Activated CD4-positive, CD25-positive, alpha-beta regulatory T cell (primary cell): ENCODE results near the gene EFNA1.

Source experiments
- DNase-seq, 4 experiments: peaks; one replicate each; lab custom pipeline; 2025; lab: John Stamatoyannopoulos, UW

EFNA1 gene, protein sequence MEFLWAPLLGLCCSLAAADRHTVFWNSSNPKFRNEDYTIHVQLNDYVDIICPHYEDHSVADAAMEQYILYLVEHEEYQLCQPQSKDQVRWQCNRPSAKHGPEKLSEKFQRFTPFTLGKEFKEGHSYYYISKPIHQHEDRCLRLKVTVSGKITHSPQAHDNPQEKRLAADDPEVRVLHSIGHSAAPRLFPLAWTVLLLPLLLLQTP

DNA sequence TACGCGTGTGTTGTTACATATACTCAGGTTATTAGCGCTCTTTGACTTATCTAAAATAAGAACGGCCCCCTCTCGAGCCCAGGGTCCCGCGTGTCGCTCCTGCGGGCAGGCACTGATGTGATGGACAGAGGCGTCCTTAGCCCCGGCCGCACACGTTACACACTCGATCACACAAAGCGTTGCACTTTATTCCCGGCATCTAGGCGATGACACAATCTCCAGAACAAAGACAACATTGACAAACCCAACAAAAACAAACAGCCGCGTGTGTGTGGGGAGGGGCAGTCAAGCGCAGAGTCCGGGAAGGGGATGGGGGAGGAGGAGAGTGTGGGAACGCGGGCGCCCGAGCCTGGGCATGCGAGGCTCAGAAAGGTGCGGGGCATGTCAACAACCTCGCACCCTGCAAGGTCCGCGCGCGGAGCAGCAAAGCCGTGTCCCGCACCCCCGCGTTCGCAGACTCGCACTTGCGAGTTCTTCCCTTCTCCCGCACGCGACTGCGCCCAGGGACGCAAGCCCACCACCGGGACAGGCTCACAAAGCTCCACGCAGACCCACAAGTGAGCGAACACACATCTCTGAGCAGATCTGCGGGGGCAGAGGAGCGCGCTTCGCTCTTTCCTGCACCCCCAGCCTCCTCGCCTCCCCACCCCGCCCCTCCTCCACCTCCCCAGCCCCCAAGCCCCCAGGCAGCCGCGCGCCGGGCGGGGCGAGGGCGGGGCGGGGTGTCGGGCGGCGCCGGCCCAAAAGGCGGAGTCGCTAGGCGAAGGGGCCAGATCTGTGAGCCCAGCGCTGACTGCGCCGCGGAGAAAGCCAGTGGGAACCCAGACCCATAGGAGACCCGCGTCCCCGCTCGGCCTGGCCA lies at the start of gene EFNA1:
Gene EFNA1 (plus strand): TSS at position 772 of the 862 bp plus-strand sequence. CDS start 102 bp downstream, outside the sequence.
- peak in 2 of 4 experiments; percentile 7 to 9 for DNase-seq

DNA sequence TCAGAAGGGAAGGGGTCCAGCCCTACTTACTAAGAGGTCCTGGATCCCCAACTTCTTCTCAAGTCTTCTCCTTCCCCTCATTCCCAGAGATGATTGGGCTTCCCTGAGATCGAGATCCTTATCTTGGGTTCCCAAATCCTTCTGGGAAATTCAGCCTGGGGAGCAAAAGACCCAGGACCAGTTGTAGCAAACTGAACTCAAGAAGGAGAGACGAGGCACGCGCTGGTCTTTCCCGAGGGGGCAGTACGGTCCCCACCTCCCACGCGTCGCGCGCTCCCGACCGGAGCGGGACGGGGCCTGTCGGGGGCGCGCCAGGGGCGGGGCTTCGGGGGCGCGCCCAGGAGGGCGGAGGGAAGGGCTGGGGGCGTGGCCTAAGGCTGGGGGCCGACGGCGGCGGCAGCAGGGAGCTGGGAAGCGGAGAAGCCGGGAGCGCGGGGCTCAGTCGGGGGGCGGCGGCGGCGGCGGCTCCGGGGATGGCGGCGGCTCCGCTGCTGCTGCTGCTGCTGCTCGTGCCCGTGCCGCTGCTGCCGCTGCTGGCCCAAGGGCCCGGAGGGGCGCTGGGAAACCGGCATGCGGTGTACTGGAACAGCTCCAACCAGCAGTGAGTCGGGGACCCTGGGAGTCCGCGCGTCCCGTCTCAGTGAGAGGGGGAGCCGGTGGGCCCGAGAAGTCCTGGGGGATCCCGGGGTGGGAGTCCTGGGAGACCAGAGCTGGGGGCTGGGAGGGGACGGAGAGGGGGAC lies 49.0 kb upstream of the EFNA1 start, which contains the start of gene EFNA3:
Gene EFNA3 (plus strand): TSS at position 369 of the 741 bp plus-strand sequence. CDS start 105 bp downstream, at position 474.
- DNase-seq, result peak in 3 of 4 experiments; percentile 24 to 33 (median 24)

DNA sequence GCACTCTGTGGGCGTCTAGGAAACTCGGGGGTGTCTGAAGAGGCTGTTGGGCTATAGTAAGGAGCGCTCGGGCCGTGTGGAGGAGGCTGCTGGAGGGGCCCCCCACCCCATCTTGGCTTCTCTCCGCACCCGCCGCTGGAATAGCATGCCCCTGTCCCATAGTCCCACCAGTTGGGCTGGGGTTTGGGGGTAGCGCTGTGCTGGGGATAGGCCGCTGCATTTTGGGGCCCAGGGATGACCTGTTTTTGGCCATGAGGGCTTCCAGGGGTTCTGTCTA lies 48.5 kb upstream of the EFNA1 start:
- DNase-seq, result no peak

DNA sequence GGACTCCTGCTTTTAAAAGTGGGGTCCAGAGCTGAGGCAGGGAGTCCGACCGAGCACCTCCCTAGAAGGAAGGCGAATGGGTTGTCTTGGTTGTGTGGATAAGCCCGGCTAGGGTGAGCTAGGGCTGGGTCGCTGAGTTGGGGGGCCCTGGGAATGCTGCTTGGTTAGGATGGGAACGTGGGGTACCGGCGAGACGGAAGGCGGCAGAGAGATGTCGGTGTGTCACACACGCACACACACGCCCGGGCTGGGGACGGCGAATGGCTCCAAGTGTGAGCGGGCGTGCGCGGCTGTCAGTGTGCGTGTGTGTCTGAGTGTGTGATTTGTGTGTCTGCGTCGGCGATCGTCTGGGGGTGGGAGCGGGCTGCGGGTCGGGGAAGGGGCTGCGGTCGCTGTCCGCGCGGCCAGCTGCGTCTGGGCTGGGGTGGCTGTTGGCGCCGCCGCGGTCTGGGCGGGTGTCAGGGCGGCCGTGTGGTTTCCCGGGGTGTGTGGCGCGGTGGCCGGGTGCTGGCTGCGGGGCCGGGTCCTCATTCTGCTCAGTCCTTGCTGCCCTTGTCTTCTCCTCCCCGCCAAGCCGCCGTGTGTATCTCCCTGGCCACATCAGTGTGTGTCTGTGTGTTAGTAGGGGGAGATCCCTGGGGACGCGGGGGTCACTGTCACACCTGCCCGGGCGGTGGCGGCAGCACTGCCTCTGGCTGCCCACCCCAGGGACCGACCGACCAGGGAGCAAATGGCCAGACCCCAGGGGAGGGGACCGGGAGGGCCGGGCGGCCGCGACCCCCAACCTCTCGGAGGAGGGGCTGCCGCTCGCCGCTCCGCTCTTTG lies 48.0 kb upstream of the EFNA1 start:
- no peak for DNase-seq

DNA sequence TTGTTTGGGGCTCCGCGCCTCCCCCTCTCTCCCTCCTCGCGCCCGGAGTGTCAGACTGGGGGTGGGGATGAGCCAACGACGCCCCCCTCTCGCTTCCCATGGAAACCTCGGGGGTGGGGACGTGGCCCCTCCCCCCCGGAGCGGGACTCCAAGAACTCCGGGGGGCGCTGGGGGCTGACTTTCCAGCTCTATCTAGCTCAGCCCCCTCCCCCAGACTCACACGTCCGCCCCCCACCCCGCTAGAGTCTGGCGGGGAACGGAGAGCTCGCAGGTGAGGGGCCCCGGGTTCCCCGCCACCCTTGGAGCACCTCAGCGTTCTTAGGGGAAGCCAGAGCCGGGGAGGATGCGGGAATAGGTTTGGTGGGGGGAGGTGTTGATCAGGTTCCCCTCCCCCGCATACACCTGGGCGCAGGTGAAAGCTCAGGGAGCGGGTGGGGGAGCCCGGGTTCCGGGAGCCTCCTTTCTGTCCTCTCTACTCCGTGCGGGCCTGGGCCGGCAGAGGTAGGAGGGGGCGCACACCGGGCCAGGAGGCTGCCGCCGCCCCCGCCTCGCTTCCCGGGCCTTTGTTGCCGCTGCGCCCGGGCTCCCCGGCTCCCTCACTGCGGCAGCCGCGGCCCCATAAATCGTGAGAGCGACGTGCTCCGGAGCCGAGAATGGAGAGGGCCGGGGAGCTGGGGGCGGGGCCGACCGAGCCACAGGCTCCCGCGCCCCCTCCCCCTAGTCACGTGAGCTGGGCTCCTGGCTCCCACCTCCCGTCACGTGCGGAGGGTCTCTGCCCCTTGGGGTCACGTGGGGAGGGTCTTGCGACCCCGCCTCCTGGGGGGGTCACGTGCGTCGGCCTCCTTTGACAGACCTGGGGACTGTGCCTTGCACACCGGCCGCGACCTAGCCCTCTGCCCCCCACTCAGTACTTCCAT lies 47.1 kb upstream of the EFNA1 start:
- DNase-seq, result no peak

DNA sequence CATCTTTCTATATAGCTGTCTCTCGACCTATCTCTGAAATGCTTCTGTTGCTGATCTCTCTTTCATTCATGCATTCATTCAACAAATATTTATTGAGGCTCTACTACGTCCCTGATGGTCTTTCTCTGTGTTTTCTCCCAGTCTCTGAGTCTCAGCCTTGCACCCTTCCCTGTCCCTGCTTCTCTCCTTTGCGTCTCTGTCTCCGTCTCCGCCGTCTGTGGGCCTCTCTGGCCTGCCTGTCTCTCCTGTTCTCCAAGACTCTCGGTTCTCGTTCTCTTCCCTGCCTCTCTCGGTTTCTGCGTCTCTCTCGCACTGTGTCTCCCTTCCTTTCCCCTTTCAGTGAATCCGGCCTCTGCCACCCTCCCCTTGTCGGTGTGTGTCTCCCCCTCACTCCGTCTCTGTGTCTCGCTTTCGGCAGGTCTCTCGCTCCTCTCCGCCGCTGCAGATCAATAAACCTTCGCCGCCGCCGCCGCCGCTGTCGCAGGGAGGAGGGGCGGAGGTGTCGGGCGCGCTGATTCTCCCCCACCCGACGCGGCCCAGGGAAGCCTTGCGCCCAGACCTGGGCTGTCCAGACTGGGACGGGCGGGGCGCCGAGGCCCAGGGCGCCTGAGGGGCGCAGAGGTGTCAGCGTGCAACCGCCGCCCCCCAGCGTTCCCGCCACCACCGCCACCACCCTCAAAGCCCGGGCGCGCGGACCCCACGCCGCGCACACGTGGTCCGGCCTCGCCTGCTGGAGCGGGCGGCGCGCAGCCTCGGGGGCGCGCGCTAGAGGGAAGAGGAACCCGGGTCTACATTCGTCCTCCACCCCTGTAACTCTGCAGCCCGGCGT lies 46.0 kb upstream of the EFNA1 start:
- DNase-seq, result no peak

DNA sequence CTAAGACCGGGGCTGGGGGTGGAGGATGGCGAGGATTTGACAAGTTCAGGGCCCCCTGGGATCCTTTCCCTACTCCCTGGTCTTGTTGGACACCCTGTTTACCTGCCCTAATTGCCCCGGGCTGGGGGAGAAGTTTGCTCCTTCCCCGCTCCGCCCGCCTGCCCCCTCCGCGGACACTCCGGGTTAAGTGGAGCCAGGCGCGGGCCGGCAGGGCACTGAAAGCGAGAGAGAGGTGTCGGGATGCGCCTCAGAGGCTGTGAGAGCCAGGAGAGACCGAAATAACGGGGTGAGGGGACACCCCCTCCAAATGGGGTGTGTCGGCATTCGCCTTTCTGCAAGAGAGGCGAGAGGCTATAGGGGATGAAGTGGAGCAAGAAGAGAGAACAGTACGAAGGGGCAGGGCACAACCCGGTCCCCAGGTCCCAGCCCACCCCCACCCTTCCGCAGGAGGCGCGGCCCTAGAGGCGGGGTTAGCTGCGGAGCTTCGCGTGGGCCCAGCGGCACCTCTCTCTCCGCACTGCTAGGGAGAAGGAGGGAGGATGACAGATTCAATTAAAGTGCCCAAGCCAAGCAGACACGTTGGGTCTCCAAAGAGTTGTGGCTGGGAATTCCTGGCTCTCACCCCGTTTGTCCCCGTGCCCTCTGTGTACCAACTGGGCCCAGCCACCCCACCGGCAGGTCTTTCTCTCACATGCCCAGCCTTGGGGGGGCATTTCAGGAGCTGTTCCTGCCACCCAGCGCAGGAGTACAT lies 45.2 kb upstream of the EFNA1 start:
- no peak for DNase-seq

DNA sequence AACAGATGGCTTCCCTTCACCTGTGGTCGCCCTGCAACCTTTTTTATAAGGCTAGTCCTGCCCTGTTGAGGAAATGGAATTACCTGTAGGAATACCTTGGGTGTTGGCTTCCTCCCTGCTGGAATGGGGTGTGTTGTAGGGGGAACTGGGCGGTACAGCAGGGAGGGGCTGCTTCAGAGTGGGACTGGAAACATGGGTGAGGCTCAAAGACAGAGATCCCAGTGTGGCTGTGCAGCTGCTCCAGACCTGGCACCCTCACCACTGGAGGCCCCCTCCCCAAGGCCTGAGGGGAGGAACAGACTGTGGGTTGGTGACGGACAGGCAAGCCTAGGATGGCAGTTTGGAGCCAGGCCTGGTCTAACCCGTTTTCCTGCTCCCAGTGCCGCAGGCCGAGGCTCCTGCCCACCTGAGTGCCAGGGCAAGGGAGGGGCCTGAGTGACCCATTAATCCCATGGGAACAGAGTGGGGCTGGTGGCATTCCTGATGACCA lies 44.6 kb upstream of the EFNA1 start:
- no peak for DNase-seq

DNA sequence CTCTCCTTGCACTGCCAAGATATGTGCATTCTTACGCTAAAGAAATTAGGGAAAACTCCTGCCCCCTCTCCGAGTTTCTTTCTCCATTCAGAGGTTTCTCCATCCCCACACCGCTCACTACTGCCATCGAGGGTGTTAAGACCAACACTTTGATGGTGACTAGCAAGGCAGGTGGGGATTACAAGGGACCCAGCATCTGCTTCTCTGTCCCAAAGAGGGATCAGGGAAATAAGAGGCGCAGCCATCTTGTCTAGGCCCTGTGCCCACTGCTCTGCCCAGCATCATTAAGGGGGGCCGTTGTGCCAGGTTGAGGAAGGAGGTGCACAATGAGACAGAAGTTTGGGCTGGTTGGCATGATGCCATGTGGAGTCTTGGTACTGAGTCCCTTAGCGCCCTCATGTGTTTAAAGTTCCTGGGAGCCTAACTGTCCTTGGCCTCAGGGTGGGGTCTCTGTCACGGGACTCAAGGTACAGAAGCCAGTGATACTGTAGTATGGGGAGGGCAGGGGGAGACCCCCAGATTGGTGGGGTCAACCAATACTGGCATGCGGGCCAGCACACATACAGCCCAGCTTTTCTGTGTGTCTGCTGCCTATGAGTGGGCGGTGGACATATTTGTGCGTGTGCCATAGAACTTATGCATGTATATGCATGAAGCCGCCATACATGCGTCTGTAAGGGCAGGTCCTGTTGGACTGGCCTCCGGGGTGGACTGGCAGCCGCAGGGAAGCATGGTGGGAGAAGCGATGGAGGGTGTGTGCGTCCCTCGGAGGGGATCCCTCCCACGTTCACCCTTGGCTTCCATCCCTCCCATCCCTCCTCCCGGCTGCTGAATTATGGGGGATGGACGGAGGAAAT lies 43.6 kb upstream of the EFNA1 start:
- no peak for DNase-seq

DNA sequence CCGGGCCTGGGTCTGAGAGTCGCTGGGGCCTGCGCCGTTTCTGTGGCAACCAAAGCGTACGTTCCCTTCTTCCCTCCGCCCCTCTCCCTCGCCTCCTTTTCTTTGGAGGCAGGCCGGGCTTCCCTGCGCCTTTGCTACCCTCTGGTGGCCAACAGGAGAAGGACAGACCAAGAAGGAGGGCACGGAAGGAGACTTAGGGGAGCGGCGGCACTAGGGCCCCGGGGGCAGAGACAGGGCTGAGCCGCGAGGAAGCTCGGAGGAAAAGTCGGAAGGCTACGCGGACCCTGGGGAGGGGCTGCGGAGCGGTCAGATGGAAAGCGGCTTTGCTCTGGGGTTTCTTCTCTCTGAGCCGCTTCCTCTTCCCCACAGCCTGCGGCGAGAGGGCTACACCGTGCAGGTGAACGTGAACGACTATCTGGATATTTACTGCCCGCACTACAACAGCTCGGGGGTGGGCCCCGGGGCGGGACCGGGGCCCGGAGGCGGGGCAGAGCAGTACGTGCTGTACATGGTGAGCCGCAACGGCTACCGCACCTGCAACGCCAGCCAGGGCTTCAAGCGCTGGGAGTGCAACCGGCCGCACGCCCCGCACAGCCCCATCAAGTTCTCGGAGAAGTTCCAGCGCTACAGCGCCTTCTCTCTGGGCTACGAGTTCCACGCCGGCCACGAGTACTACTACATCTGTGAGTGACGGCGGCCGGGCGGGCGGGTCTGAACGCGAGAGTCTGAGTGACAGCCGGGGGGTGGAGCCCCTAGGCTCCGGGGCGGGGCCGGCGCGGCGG lies 42.8 kb upstream of the EFNA1 start:
- DNase-seq, result peak; percentile 82 to 90 (median 83)

DNA sequence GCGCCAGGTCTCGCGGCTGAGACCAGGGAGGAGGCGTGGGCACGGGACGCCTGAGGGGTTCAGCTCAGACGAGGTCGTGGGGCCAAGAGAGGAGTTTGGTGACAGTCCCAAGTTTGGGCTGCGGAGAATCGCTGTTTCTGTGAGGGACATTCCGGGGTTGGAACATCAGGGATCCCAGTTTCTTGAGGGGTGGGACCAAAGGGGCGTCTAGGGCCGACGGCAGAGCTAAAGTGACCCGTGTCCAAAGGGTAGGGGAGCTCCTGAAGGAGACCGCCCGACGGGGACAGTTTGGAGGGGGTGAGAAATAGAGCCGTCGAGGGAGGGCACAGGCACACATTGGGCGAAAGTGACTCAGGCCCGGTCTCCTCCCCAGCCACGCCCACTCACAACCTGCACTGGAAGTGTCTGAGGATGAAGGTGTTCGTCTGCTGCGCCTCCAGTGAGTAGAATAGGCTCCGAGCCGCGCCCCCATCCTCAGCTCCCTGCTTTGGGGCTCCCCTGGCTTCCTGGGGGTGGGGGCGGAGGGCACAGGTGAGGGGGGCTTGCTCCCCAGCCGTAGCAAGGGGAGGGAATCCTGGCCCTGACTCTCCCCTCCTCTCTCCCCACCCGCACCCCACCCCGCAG lies 42.1 kb upstream of the EFNA1 start:
- DNase-seq, result peak; percentile 44 to 50 (median 48)

DNA sequence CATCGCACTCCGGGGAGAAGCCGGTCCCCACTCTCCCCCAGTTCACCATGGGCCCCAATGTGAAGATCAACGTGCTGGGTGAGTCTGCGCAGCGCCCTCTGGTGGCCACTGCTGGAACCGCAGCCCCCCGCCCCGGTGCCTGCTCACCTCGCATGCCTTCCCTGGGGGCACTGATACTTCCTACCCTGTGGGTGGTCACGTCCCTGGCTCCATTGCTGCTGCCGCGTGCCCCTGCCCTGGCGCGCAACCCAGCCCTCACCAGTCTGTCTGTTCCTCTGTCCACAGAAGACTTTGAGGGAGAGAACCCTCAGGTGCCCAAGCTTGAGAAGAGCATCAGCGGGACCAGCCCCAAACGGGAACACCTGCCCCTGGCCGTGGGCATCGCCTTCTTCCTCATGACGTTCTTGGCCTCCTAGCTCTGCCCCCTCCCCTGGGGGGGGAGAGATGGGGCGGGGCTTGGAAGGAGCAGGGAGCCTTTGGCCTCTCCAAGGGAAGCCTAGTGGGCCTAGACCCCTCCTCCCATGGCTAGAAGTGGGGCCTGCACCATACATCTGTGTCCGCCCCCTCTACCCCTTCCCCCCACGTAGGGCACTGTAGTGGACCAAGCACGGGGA lies 41.4 kb upstream of the EFNA1 start:
- DNase-seq, result peak; percentile 55 to 72 (median 66)

DNA sequence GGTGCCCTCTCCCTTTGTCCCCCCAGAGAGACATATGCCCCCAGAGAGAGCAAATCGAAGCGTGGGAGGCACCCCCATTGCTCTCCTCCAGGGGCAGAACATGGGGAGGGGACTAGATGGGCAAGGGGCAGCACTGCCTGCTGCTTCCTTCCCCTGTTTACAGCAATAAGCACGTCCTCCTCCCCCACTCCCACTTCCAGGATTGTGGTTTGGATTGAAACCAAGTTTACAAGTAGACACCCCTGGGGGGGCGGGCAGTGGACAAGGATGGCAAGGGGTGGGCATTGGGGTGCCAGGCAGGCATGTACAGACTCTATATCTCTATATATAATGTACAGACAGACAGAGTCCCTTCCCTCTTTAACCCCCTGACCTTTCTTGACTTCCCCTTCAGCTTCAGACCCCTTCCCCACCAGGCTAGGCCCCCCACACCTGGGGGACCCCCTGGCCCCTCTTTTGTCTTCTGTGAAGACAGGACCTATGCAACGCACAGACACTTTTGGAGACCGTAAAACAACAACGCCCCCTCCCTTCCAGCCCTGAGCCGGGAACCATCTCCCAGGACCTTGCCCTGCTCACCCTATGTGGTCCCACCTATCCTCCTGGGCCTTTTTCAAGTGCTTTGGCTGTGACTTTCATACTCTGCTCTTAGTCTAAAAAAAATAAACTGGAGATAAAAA lies 40.7 kb upstream of the EFNA1 start:
- DNase-seq, result no peak

DNA sequence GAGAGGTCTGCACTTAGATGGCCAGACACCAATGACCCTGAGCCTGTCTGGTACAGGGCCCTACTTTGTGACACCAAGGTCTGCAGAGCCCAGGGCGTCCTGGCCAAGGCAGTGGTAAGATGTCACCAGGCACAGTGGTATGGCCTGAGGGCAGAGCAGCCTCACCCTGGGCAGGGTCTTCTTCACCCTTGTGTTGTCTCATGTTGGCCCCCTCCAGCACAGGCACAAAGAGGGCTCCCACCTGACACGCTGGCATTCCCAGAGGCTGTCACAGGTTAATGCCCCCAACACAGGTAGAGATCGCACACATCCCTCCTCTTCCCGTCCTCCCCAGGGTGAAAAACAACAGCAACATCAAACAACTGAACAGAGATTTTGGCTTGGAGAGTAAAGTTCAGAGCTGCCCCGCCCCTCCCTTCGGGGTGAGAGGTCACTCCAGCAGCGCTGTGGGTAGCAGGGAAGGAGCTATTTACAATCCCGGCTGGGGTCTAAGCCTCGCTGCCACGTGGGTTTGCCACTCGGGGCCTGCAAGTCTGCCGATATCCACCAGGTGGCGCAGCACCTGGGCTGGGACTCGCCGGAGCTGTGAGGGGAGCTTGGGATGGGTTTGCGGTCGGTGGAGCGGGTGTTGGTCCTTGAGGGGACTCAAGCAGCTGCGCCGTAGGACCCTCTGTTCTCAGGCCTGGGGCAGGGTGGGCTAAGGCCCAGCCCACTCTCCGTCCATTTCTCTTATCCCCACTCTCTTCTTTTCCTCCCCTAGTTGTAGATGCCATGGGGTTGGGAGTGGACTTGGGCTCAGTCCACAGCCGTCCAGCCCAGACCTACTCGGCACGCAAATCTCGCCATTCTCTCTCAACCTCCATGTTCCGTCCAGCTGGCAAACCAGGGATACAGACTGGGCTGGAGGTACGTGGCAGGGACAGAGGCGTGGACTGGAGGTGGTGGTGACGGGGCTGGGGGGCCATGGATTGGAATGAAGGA lies 36.3 kb upstream of the EFNA1 start:
- DNase-seq, result peak; percentile 53 to 76 (median 60)
